Activated CD8-positive, alpha-beta memory T cell treated with anti-CD3 and anti-CD28 coated beads, Interleukin-2, amount 10 ng/mL, durations not matched to agents 7 days and 5 days (primary cell): ENCODE measurements around the gene POFUT2. TPM values are rescaled to one million over a fixed set of nuclear protein-coding genes. Genes with fewer than 3 reads are reported as not detected.
"Not testable (repeated sequence)": the region's sequence is repeated elsewhere in the genome, so short reads cannot be mapped to it uniquely, and the experiment has no call there.

Experiments used
- ATAC-seq: fragments of 150-1000 bp; cut with Tn5 transposase; one replicate; pipeline ENCODE4 v1.10.0; 2021; ENCODE audit warnings: moderate library complexity
- CTCF ChIA-PET: fragments of 350-600 bp; sonication (Branson Sonifier 250); formaldehyde crosslinking; loops from one replicate; lab custom pipeline; 2021; ENCODE audit warnings: antibody characterized with exemption; lab: Charles Lee
- DNase-seq: peaks from one replicate; pipeline ENCODE4 v3.0.0-alpha.2; 2020
- H3K27ac Mint-ChIP-seq: one replicate; pipeline ENCODE4 v1.8.0; 2021; ENCODE audit warnings: mild to moderate bottlenecking, mixed read lengths
- H3K27me3 Mint-ChIP-seq: one replicate; pipeline ENCODE4 v1.8.0; 2021; ENCODE audit warnings: mixed read lengths
- H3K36me3 Mint-ChIP-seq: one replicate; pipeline ENCODE4 v1.8.0; 2021; ENCODE audit warnings: mild to moderate bottlenecking, mixed read lengths
- H3K4me1 Mint-ChIP-seq: one replicate; pipeline ENCODE4 v1.8.0; 2021; ENCODE audit warnings: mixed read lengths
- H3K4me3 Mint-ChIP-seq: one replicate; pipeline ENCODE4 v1.8.0; 2021; ENCODE audit warnings: mild to moderate bottlenecking, moderate library complexity, mixed read lengths
- H3K9me3 Mint-ChIP-seq: one replicate; pipeline ENCODE4 v1.8.0; 2022; ENCODE audit warnings: low read depth, mixed read lengths
- total RNA-seq, 2 experiments: library from RNA; stranded (reverse); gene quantifications; one replicate each; pipeline ENCODE4 v1.2.3, GENCODE V29; 2021

POFUT2 gene
- total RNA-seq, 2 experiments from 2014 or later = 16.4 to 19.5 TPM

DNA sequence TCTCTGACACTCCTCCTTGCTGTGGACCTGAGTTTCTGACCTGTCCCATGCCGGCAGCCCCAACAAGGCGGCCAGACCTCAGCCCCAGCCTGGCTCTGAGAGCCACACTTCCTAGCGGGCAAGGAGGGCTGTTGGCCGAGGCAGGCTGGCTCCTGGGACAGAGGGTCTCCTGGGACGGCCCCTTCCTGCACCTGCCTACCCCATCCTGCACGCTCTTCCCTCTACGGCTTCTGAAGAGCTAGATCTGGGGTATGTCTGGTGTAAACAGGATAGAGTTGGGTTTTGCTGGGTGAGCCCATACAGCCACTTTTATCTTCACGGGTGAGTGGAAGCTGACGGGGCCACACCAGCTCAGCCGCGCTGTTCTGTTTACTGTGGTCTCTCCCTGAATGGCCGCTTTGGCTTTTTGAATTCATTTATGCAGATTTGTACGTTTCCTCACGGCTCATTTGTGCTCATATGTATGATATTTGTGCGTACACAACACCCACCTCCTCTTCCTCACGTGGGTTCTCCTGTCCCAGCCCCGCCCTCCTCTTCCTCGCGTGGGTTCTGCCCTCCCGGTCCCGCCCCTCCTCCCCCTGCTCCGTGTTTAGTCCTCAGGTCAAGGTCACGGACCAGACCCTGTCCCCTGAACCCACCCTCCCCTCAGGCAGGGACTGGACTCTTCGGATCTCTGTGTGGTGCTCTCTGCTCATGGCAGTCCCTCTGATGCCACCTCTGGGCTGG is 34.7 kb upstream of the POFUT2 start:
- no peaks in the 10 kb centered on the region for H3K4me1 Mint-ChIP-seq
- no peak overlapping the region for H3K4me3 Mint-ChIP-seq
- H3K9me3 Mint-ChIP-seq = no peaks in the 10 kb centered on the region
- no peak overlapping the region for H3K27ac Mint-ChIP-seq
- DNase-seq = no peak
- ATAC-seq = no peak
- no peaks in the 10 kb centered on the region for H3K36me3 Mint-ChIP-seq
- H3K27me3 Mint-ChIP-seq = peaks cover 5% of the 10 kb centered on the region
- CTCF ChIA-PET = no interaction called here

DNA sequence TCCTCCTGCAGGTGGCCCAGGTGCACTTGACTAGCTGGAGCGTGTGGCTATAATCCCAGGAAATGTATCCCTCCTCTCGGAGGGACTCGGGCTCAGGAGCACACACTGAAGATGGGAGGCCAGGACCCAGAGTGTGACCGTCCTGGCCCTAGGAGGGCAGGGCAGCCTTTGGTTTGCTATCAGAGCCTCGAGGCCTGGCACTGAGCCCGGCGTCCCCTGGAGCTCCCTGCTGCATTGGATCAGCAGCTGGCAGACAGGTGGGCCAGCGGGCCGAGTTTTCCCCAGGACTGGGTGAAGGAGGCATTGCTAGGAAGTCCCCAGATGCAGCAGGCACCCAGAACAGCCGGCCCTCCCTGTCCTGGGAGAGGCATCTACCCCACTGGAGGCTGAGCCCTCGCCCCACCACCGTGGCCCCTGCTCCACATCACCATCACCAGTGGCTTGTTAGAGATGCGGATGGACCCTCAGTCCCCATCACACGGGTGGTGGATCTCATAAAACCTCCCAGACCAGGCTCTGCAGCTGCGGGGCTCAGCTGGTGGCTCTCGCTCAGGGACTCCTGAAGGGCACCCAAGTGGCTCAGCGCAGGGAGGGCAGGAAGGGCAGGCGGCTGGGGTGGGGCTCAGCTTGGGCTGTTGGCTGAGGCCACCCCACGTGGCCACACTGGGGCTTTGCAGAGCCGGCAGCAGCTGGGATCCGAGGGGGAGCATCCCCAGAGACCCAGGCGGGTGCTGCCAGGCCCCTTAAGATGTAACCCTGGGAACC is 32.7 kb upstream of the POFUT2 start:
- Mint-ChIP-seq H3K4me3 (no peak overlapping the region), H3K4me1 (no peaks in the 10 kb centered on the region), H3K27me3 (peaks cover 9% of the 10 kb centered on the region), H3K36me3 (no peaks in the 10 kb centered on the region), H3K27ac (no peak overlapping the region), H3K9me3 (no peaks in the 10 kb centered on the region)
- ATAC-seq (no peak), DNase-seq (no peak)
- CTCF ChIA-PET = no interaction called here

GRCh38 chr21:45319461-45320211 is 31.9 kb upstream of the POFUT2 start:
- Mint-ChIP-seq H3K4me1 (no peaks in the 10 kb centered on the region), H3K36me3 (no peaks in the 10 kb centered on the region), H3K27ac (no peak overlapping the region), H3K9me3 (no peaks in the 10 kb centered on the region), H3K27me3 (peaks cover 16% of the 10 kb centered on the region), H3K4me3 (no peak overlapping the region)
- DNase-seq (no peak), ATAC-seq (no peak)
- CTCF ChIA-PET = no interaction called here

GRCh38 chr21:45318556-45319404 is 31.1 kb upstream of the POFUT2 start:
- Mint-ChIP-seq H3K9me3 (no peaks in the 10 kb centered on the region), H3K4me3 (no peak overlapping the region), H3K27me3 (peaks cover 20% of the 10 kb centered on the region), H3K4me1 (no peaks in the 10 kb centered on the region), H3K36me3 (no peaks in the 10 kb centered on the region), H3K27ac (no peak overlapping the region)
- ATAC-seq = no peak
- DNase-seq = no peak
- CTCF ChIA-PET = no interaction called here

DNA sequence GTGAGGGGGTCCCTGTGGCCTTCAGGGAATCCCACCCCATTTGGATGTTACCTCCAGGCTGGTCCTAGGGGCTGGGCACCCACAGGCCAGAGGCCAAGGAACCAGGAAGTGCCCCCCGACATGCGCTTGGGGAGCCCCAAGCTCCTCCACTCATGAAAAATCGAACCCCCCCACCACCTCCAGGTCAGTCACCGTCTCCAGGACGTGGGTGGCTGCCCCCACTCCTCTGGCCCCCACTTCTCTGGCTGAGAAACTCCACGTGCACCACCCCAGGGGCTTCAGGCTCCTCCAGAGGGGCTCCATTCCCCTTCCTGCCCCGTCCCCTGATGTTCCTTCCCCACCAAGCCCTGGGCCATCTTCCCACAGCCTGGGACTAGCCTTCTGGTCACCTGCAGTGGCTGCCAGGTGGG is 30.5 kb upstream of the POFUT2 start:
- Mint-ChIP-seq H3K27ac (no peak overlapping the region), H3K4me1 (no peaks in the 10 kb centered on the region), H3K27me3 (peaks cover 20% of the 10 kb centered on the region), H3K4me3 (no peak overlapping the region), H3K9me3 (no peaks in the 10 kb centered on the region), H3K36me3 (no peaks in the 10 kb centered on the region)
- DNase-seq = no peak
- ATAC-seq = no peak
- CTCF ChIA-PET = no interaction called here

DNA sequence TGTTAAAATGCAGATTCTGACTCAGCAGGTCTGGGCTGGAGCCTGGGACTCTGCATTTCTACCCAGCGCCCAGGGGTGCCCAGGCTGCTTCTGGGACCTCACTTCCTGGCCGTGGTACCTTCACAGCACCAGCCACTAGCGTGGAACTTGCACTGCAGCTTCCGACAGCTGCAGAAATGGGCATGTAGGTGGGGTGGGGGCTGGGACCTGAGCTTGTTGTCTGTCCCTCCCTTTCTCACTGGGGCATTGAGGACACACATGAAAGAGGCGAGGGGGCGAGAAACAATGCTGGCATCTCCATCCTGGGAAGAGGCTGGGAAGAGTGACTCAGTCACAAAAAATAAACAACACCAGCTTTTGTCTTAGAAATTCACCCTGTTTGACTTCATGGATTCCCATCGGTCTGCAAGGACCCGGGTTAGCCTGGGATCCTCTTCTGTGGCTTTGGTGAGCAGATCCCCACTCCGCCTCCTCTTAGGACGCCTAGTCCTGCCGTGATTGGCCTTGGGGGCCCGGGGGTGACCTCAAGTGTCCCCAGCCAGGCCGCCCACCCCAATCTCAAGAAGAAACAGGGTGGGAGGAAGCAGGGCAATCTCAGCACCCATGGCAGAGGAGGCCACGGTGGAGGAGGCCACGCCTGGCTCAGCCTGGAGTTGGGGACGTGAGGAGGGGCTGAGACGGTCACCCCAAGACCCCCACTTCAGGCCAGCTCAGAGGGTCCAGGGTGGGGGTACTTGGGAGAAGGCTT is 29.9 kb upstream of the POFUT2 start:
- CTCF ChIA-PET = interaction anchor here (1.2 kb wide), 1 partner anchor 180 kb away, joined by 3 read pairs; no protein-coding TSS in a partner anchor
- ATAC-seq (no peak), DNase-seq (no peak)
- Mint-ChIP-seq H3K36me3 (no peaks in the 10 kb centered on the region), H3K27ac (no peak overlapping the region), H3K4me3 (no peak overlapping the region), H3K27me3 (peaks cover 23% of the 10 kb centered on the region), H3K9me3 (no peaks in the 10 kb centered on the region), H3K4me1 (no peaks in the 10 kb centered on the region)

DNA sequence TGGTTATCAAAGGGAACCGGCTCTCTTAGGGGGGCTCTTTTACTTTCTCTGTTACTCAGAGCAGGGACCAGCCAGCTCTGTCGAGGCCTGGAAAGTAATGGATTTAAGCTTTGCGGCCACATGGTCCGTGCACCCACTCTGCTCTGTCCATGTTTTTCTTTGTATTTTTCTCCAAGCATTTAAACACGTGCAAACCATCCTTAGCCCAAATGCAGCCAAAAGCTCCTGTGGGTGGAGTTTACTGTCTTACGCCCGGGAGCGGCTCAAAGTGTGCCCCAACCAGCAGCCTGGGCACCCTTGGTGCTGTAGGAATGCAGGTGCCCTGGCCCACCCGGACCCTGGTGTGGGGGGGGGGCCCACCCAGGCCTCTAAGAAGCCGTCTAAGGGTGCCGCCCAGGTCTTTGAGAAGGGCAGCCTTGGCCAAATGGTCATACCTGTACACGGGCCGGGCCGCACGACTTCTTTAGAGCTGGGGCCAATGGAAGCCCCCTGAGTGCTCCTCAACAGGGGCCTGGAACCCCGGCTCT is 29.2 kb upstream of the POFUT2 start:
- CTCF ChIA-PET = interaction anchor here (1.2 kb wide), 1 partner anchor 179 kb away, joined by 3 read pairs; no protein-coding TSS in a partner anchor
- peaks cover 22% of the 10 kb centered on the region for H3K27me3 Mint-ChIP-seq
- H3K9me3 Mint-ChIP-seq = no peaks in the 10 kb centered on the region
- DNase-seq (no peak), ATAC-seq (no peak)
- H3K27ac Mint-ChIP-seq = no peak overlapping the region
- no peaks in the 10 kb centered on the region for H3K4me1 Mint-ChIP-seq
- no peaks in the 10 kb centered on the region for H3K36me3 Mint-ChIP-seq
- no peak overlapping the region for H3K4me3 Mint-ChIP-seq

GRCh38 chr21:45315676-45316470 is 28.2 kb upstream of the POFUT2 start:
- H3K4me3 Mint-ChIP-seq, H3K36me3 Mint-ChIP-seq, H3K4me1 Mint-ChIP-seq, ATAC-seq, H3K27ac Mint-ChIP-seq, DNase-seq, H3K9me3 Mint-ChIP-seq: not testable (repeated sequence)
- peaks cover 22% of the 10 kb centered on the region for H3K27me3 Mint-ChIP-seq
- CTCF ChIA-PET = interaction anchor here (1.5 kb wide), 1 partner anchor 24 kb away, joined by 4 read pairs; no protein-coding TSS in a partner anchor

GRCh38 chr21:45313682-45314081 is 26.0 kb upstream of the POFUT2 start:
- Mint-ChIP-seq H3K4me3 (no peak overlapping the region), H3K27me3 (peaks cover 22% of the 10 kb centered on the region), H3K9me3 (no peaks in the 10 kb centered on the region), H3K4me1 (peaks cover 5% of the 10 kb centered on the region), H3K36me3 (no peaks in the 10 kb centered on the region), H3K27ac (no peak overlapping the region)
- DNase-seq (no peak), ATAC-seq (no peak)
- CTCF ChIA-PET = no interaction called here

GRCh38 chr21:45313015-45313414 is 25.3 kb upstream of the POFUT2 start:
- peaks cover 22% of the 10 kb centered on the region for H3K27me3 Mint-ChIP-seq
- CTCF ChIA-PET = no interaction called here
- peaks cover 5% of the 10 kb centered on the region for H3K4me1 Mint-ChIP-seq

DNA sequence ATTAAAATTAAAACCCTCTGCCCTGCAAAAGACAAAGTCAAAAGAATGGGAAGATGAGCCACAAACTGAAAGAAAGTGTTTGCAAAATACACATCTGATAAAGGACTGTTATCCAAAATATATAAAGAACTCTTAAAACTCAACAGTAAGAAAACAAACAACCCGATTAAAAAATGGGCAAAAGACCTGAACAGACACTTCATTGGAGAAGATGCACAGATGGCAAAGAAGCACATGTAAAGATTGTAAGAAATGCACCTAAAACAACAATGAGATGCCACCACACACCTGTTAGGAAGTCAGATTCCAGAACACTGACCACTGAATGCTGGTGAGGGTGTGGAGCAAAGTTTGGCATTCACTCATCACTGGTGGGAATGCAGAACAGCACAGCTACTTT is 24.6 kb upstream of the POFUT2 start:
- H3K4me3 Mint-ChIP-seq = no peak overlapping the region
- H3K9me3 Mint-ChIP-seq = no peaks in the 10 kb centered on the region
- H3K27ac Mint-ChIP-seq = no peak overlapping the region
- H3K4me1 Mint-ChIP-seq = peaks cover 5% of the 10 kb centered on the region
- no peaks in the 10 kb centered on the region for H3K36me3 Mint-ChIP-seq
- peaks cover 22% of the 10 kb centered on the region for H3K27me3 Mint-ChIP-seq
- no peak for DNase-seq
- CTCF ChIA-PET = no interaction called here
- ATAC-seq = no peak

More at GRCh38 chr21:45313015-45313414, 25.3 kb upstream of the POFUT2 start:
- Mint-ChIP-seq H3K9me3 (no peaks in the 10 kb centered on the region), H3K4me3 (no peak overlapping the region), H3K36me3 (no peaks in the 10 kb centered on the region), H3K27ac (no peak overlapping the region)
- no peak for ATAC-seq
- DNase-seq = no peak
